GM18508 (cell line): ENCODE data around the gene TSPAN11.
"Not testable (repeated sequence)": the region's sequence is repeated elsewhere in the genome, so short reads cannot be mapped to it uniquely, and the experiment has no call there.

Experiments used
- ATAC-seq: cut with Tn5 transposase; IDR thresholded peaks from one replicate; pipeline ENCODE4 v1.9.1; 2021; ENCODE audit warnings: moderate number of reproducible peaks; ENCODE audit not compliant: insufficient read depth, unreplicated experiment

The TSPAN11 gene

GRCh38 chr12:31012567-31012891 lies 86.0 kb downstream of the TSPAN11 start:
- not testable (repeated sequence) for ATAC-seq

- no peak for ATAC-seq
These were observed 88.7 kb downstream of the TSPAN11 start for GRCh38 chr12:31015215-31015614.

GRCh38 chr12:31016057-31016456 lies 89.5 kb downstream of the TSPAN11 start:
- no peak for ATAC-seq

- ATAC-seq, result no peak
These were observed 91.0 kb downstream of the TSPAN11 start for GRCh38 chr12:31017535-31017934.

- ATAC-seq, result no peak
These were observed 91.7 kb downstream of the TSPAN11 start for GRCh38 chr12:31018106-31018789.

GRCh38 chr12:31018790-31019505 lies 92.4 kb downstream of the TSPAN11 start:
- no peak for ATAC-seq

GRCh38 chr12:31019561-31019960 lies 93.0 kb downstream of the TSPAN11 start:
- no peak for ATAC-seq

GRCh38 chr12:31019976-31020375 lies 93.4 kb downstream of the TSPAN11 start:
- no peak for ATAC-seq

- no peak for ATAC-seq
These were observed 94.0 kb downstream of the TSPAN11 start for GRCh38 chr12:31020385-31021166.

GRCh38 chr12:31021181-31021580 lies 94.6 kb downstream of the TSPAN11 start:
- no peak for ATAC-seq

- no peak for ATAC-seq
These were observed 95.4 kb downstream of the TSPAN11 start for GRCh38 chr12:31021809-31022494.

- ATAC-seq, result no peak
These were observed 96.8 kb downstream of the TSPAN11 start for GRCh38 chr12:31023271-31023724.

GRCh38 chr12:31026202-31026601 lies 99.7 kb downstream of the TSPAN11 start:
- ATAC-seq, result no peak

GRCh38 chr12:31027006-31027405 lies 100.5 kb downstream of the TSPAN11 start:
- ATAC-seq, result not testable (repeated sequence)

- no peak for ATAC-seq
These were observed 102.9 kb downstream of the TSPAN11 start for GRCh38 chr12:31029468-31029867.

GRCh38 chr12:31029916-31030562 lies 103.5 kb downstream of the TSPAN11 start:
- ATAC-seq, result no peak

- ATAC-seq, result no peak
These were observed 105.4 kb downstream of the TSPAN11 start for GRCh38 chr12:31031951-31032335.

- no peak for ATAC-seq
These were observed 106.6 kb downstream of the TSPAN11 start for GRCh38 chr12:31033146-31033545.

GRCh38 chr12:31033681-31034080 lies 107.1 kb downstream of the TSPAN11 start:
- ATAC-seq, result no peak

GRCh38 chr12:31034372-31034771 lies 107.8 kb downstream of the TSPAN11 start:
- no peak for ATAC-seq
